SW 1271 (cell line): ENCODE results near the gene LONP1.

Experiments used
- DNase-seq, 2 experiments: peaks; one replicate each; lab custom pipeline; 2025; lab: John Stamatoyannopoulos, UW

LONP1 gene

DNA sequence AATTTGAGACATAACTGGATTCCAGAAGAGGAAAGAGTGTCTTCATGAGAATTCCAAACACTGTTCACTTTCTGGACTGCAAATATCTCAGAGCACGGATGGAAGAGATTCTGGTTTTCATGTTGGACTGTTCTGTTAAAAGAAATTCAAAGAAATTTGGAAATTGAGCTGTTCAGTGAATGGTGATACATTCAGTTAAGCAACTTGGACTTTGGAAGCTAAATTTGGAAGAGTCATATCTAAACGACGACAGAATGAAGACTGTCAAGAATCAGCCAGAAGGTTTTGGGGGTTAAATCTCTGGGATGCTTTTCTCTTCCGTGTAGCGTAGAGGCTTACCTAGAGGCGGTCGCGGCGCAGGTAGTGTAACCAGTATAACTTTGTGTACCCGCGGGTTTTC lies 71.5 kb downstream of the LONP1 start:
- no peak for DNase-seq

DNA sequence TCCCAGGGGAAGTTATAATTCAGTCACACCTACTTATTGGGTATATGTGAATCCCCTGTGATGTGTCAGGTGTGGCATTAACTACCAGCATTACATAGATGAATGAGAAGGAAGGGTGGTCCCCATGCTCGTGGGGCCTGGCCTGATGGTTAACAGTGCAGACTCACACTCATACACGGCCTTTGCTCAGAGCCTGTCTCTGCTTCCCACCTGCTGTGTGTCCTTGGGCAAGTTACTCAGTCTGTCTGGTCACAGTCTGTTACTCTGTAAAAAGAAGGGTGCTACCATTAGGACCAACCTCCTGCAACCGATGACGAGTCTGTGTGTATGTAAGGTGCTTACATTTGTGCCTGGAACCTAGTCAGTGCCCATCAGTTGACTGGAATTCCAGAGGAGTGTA lies 73.2 kb downstream of the LONP1 start:
- DNase-seq: no peak

DNA sequence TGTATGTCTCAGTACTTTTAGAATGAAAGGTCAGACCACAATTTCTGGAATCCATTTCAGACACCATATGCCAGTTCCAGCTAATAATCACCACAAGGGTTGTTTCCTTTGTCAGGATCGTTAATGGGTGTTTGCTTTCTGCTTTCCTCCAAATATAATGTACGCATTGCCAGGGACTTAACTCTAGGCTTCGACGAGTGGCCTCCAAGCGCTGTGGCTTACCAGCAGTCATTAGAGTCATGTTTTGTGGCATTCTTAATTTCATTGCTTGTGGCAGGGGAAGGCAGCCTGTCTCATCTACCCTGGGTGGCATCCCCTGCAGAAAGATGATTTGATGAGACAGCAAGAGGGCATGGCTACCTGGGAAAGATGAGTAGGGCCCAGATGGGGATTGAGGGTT lies 74.5 kb downstream of the LONP1 start:
- no peak for DNase-seq

DNA sequence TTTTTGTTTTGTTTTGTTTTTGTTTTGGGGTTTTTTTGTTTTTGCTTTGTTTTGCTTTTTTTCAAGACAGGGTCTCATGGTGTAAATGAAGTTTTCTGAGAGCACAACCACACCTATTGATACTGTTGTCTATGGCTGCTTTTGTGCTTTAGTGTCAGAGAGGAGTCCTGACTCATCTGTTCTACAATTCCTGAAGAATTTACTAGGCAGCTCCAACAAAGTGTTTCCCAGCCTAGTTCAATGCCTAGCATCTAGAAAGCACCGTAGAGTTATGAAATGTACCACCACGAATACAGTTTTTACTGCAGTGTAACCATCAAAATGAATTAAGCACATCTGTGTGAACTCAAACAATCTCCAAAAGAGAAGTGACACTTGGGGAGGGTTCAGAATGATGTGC lies 75.9 kb downstream of the LONP1 start:
- no peak for DNase-seq

DNA sequence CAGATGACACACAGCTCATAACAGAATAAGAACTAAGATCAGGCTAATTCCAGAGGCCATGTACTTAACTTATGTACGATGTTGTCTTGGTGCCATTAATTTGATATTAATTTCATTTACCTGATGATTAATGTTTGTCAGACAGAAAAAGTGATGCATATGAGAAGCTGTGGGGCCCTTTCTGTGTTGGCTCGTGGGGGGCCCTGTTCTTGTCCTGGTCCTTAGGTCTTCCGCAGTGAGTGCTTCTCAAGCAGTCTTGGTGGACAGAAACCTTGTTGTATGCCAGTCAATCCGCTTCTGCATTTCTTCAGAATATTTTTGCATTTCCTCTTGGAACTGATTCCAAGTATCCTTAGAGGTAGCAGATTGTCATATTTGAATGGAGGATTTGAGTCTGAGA lies 76.9 kb downstream of the LONP1 start:
- no peak for DNase-seq

DNA sequence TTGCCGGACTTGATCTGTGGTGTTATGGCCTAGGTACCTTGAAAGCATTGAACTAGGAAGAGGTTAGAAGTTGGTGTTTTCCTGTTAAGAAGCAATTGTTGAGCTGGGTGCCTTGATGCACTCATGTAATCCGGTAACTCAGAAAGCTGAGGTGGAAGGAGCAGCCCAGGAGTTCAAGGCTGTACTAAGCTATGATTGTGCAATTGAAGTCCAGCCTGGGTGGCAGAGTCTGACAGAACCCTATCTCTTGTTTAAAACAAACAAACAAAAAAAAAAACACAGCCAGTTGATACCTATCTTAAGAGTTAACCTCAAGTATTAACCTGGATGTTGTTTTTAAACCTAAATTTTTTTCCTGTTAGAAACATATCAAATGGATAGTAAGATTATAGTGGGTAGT lies 77.7 kb downstream of the LONP1 start:
- no peak for DNase-seq
